WERI-Rb-1 (cell line): ENCODE results near the gene ARMC8.

ENCODE experiments used
- DNase-seq: peaks from one replicate; pipeline ENCODE4 v3.0.0-alpha.2; 2020
- H3K27ac ChIP-seq: fragments of 250-450 bp; sonication (Bioruptor Pico); 2 replicates; pipeline ENCODE4 v1.5.1; 2020; ENCODE audit warnings: mild to moderate bottlenecking, moderate library complexity
- H3K27me3 ChIP-seq: fragments of 250-450 bp; sonication (Bioruptor Pico); 2 replicates; pipeline ENCODE4 v1.5.1; 2021; ENCODE audit warnings: mild to moderate bottlenecking, low read depth, moderate library complexity; ENCODE audit not compliant: insufficient read depth, severe bottlenecking
- H3K36me3 ChIP-seq: fragments of 250-450 bp; sonication (Bioruptor Pico); 2 replicates; pipeline ENCODE4 v1.5.1; 2020; ENCODE audit warnings: mild to moderate bottlenecking, moderate library complexity
- H3K4me3 ChIP-seq: 2 replicates; pipeline ENCODE4 v1.5.1; 2011; ENCODE audit warnings: low read depth, mild to moderate bottlenecking, control low read depth, low read length
- H3K9me3 ChIP-seq: fragments of 250-450 bp; sonication (Bioruptor Pico); 2 replicates; pipeline ENCODE4 v1.5.1; 2021; ENCODE audit warnings: mild to moderate bottlenecking, moderate library complexity; ENCODE audit not compliant: severe bottlenecking
- TF ChIP-seq, protein P1 (sequence below): IDR thresholded peaks from 2 replicates; pipeline ENCODE4 v1.5.1; 2011; ENCODE audit warnings: low read depth, mild to moderate bottlenecking, control low read depth, inconsistent platforms, low read length

The ARMC8 gene

GRCh38 chr3:138238711-138239110 lies 51.6 kb downstream of the ARMC8 start:
- H3K36me3 ChIP-seq: peaks cover 56% of the 10 kb centered on the region
- H3K9me3 ChIP-seq: no peaks in the 10 kb centered on the region
- DNase-seq: no peak
- no peaks in the 10 kb centered on the region for H3K27me3 ChIP-seq
- TF ChIP-seq, protein P1, sequence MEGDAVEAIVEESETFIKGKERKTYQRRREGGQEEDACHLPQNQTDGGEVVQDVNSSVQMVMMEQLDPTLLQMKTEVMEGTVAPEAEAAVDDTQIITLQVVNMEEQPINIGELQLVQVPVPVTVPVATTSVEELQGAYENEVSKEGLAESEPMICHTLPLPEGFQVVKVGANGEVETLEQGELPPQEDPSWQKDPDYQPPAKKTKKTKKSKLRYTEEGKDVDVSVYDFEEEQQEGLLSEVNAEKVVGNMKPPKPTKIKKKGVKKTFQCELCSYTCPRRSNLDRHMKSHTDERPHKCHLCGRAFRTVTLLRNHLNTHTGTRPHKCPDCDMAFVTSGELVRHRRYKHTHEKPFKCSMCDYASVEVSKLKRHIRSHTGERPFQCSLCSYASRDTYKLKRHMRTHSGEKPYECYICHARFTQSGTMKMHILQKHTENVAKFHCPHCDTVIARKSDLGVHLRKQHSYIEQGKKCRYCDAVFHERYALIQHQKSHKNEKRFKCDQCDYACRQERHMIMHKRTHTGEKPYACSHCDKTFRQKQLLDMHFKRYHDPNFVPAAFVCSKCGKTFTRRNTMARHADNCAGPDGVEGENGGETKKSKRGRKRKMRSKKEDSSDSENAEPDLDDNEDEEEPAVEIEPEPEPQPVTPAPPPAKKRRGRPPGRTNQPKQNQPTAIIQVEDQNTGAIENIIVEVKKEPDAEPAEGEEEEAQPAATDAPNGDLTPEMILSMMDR: no peak
- no peak overlapping the region for H3K4me3 ChIP-seq
- no peak overlapping the region for H3K27ac ChIP-seq

DNA sequence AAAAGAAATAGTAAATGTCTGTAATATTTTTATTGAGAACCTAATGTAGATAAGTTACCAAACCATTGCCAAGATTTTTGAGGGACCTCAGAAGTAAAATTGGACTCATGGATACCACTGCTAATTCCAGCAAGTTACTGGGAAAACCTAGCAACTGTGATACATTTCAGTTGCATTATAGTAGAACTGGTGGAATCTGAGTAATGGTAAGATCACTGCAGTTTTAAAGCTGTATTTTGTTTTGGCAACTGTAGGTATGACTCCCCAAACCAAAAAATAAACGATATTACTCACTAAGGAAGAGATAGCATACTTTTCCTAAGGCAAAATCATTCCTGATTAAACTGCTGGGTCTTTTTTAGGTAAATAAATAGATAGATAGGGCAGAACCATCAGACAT lies 54.0 kb downstream of the ARMC8 start:
- peaks cover 56% of the 10 kb centered on the region for H3K36me3 ChIP-seq

GRCh38 chr3:138241676-138242075 lies 54.6 kb downstream of the ARMC8 start:
- Histone ChIP-seq H3K4me3 (no peak overlapping the region), H3K27ac (no peak overlapping the region), H3K9me3 (no peaks in the 10 kb centered on the region), H3K36me3 (peaks cover 52% of the 10 kb centered on the region), H3K27me3 (no peaks in the 10 kb centered on the region)
- TF ChIP-seq, protein P1: no peak
- no peak for DNase-seq

More for the DNA sequence above, 54.0 kb downstream of the ARMC8 start:
- Histone ChIP-seq H3K4me3 (no peak overlapping the region), H3K27ac (no peak overlapping the region), H3K27me3 (no peaks in the 10 kb centered on the region), H3K9me3 (no peaks in the 10 kb centered on the region)
- TF ChIP-seq, protein P1: no peak
- DNase-seq: no peak

GRCh38 chr3:138242466-138242865 lies 55.4 kb downstream of the ARMC8 start:
- no peak for DNase-seq
- Histone ChIP-seq H3K27ac (no peak overlapping the region), H3K27me3 (no peaks in the 10 kb centered on the region), H3K4me3 (no peak overlapping the region), H3K36me3 (peaks cover 49% of the 10 kb centered on the region), H3K9me3 (no peaks in the 10 kb centered on the region)
- TF ChIP-seq, protein P1: no peak

DNA sequence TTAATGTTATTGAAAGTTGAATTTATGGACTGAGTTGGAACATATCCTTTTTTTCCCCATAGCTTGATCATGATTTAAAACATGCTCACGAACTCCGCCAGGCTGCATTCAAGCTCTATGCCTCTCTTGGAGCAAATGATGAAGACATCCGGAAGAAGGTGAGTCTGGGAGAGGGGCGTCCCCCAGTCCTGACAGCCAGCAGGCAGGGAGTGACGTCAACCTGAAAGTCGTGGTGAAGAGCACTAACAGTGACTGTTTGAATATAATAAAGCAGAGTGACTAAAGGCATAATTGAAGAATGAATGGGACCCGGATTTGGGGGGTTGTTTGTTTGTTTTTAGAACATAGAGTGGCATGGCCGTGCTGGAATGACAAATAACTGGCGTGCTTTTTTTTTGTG lies 57.9 kb downstream of the ARMC8 start:
- Histone ChIP-seq H3K27ac (no peak overlapping the region), H3K27me3 (no peaks in the 10 kb centered on the region), H3K9me3 (no peaks in the 10 kb centered on the region), H3K4me3 (no peak overlapping the region), H3K36me3 (peaks cover 39% of the 10 kb centered on the region)
- no peak for DNase-seq
- TF ChIP-seq, protein P1: no peak

DNA sequence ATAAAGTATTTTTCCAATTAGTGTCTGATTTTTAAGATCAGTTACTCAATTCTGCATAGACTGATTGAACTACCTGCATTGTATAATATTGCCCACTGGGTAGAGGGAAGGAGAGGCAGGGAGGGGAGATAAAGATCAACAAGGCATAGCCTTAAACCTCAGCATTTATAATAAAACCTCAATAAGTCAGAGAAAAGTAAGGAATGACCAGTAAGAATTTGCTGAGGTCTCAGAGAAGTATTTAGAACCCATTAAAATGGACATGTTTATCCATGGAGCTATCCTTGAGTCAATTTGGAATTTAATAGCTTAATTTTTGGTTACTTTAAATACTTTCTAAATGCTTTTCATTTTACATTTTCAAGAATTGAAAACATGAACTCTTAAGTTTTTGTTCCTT lies 62.5 kb downstream of the ARMC8 start:
- Histone ChIP-seq H3K27ac (no peak overlapping the region), H3K9me3 (no peaks in the 10 kb centered on the region), H3K36me3 (peaks cover 11% of the 10 kb centered on the region), H3K27me3 (no peaks in the 10 kb centered on the region), H3K4me3 (no peak overlapping the region)
- TF ChIP-seq, protein P1: no peak
- DNase-seq: no peak
